NCI-H2196 (cell line): ENCODE measurements around the gene GNG11.

Source experiments
- DNase-seq: peaks from one replicate; lab custom pipeline; 2025; ENCODE audit not compliant: unreplicated experiment; lab: John Stamatoyannopoulos, UW

GNG11 gene

DNA sequence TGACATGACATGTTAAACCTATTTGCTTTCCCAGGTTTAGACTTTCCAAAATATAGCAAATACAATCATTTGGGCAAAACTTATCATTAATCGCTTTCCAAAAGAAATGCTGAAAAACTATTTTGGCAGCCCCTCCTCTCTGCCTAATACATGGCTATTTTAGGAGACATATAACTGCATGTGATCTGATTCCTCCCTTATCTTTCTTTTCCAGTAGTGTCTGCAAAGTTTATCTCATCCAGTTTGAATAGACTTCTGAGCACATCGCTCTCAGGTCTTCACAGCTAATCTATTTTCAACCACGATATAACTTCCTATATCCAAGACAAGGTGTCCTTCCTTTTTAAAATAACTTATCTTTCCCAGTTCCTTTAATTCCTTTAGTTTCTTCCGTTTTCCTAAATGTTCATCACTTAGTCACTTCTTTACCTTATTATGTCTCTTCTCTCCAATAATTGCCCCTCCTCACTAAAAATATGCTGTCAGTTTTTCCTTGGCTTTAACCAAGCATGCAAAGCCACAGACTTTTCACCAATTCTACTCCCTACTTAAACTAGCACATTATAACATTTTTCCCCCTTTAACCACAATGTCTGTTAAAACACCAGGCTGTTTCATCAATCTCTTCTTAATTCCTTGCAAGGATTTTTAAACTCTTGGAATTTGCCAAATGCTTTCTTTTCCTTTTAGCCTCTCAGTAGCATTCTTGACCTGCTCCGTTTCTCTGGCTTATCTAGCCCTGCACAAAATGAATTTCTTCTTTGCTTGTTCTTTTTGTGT is 24.4 kb downstream of the GNG11 start:
- DNase-seq: no peak

DNA sequence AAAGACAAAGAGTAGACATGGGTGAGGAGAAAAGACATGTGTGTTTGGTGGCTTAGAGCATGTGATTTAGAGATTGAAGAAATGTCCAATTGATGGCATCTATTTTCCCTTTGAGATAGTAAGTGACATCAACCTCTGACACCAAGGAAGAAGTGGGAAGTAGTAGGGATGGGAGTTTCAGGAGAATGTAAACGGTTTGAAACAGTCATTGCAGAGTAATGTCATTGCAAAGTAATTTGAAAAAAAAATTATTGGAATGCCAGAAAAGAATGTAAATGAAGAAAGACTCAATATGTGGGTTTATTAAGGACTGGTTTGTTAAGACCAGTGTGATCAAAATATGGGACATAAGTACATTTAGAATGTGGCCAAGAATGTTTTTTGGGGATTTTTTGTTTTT is 26.6 kb downstream of the GNG11 start:
- DNase-seq: no peak

DNA sequence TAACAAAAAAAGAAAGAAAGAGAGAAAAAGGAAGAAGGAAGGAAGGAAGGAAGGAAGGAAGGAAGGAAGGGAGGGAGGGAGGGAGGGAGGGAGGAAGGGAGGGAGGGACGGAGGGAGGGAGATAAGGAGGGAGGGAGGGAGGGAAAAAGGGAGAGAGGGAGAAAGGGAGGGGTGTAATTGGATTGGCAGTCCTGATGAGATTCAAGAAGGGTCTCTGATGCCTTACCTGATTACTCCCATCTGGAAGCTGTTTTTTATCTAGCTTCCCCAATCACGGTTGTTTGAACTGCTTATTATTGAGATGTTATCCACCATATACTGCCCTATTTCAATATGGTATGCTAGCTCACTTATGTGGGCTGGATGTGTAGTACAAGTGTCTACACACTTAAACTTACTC is 27.3 kb downstream of the GNG11 start:
- DNase-seq: no peak

DNA sequence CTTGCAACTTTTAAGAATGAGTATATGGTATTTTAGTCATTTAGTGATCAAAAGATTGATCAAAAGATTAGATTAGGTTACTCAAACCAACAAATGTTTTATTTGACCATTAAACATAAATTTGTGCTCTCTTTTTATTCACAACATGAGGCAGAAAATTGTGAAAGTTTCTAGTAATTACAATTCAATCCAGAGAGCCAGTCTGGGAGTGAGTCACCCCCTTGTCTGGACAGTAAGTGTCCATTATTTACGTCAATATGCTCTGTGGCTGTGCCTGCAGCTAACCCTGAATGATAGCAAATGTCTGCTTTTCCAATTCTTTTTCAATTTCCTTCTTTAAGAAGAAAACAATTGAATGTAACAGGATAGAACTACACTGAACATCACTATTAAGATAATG is 27.9 kb downstream of the GNG11 start:
- DNase-seq: no peak

DNA sequence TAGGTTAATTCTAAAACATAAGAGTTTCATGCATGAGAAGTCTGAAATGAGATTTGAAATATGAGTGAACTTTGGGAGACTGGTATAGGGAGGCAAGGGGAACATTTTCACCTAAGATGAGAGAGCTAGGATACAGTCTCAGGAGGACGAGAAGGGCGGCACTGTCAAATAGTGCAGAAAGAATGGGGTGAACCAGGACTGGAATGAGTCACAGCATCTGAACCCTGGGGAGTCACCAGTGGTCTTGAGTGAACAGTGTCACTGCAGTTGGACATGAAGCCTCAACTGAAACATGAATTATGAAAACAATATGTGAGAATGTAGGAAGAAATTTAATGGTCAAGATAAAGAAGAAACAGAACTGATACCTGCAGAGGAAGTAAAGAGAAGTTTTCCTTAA is 33.8 kb downstream of the GNG11 start:
- DNase-seq: no peak

DNA sequence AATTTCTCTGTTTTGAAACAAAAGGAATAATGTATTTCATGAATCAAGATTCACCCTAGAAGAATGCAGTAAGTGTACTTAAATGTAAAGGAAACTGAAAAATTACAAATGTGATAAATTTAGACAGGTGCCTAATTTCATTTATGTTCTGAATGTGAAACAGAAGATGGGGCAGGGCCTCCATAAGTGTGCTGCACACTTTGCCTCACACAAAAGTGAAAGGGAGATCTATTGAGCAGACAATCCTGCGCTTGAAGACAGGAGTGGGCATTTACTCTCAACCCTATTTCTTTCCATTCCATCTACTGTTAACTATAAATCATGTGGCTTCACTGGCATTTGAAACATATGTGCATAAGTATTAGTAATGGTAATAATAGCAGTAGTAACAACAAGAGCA is 36.2 kb downstream of the GNG11 start:
- no peak for DNase-seq

DNA sequence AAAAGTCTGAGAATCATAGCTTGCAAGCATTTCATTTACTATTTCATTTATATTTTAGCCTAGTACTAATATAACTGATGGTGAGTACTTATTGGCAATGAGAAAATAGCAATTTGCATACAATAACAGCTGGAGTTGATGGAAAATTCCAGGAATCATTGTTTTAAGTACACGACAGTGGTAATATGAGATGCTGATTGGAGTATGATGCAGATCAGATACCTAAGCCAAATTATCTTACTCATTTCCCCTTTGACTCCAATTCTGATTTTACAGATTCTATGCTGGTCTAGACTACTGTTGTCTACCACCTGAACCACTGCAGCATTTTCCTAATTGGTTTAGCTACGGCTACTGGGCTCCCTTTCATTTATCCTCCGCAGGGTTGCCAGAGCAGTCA is 36.7 kb downstream of the GNG11 start:
- DNase-seq: no peak

DNA sequence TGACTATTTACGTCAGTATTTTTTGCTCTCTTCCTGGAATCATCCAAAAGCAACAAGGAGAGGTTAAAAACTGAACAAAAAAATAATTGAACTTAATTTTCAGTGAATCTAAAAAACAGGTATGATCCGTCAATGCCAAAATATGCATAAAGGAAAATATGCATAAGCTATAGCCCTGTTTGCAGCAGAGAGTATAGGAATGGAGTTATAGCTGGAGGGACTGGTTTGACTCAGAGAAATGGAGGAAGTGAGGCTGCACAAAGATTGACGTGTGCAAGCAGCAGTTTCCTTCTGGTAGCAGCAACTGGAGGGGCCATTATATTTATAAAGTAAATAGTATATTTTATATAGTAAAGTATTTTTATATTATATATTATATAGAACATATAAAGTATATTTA is 37.1 kb downstream of the GNG11 start:
- no peak for DNase-seq

DNA sequence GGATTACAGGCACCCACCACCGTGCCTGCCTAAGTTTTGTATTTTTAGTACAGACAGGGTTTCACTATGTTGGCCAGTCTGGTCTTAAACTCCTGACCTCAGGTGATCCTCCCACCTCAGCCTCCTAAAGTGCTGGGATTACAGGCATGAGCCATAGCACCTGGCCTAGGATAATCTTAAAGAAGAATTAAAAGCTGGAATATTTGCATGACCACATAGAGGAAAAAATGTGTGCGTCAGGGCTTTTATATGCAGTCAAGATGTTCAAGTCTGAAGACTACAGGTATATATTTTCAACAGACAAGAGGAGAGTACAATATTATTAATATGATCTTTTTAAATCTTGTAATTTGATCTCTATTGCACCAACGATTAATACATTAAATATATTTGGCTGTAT is 39.5 kb downstream of the GNG11 start:
- no peak for DNase-seq

DNA sequence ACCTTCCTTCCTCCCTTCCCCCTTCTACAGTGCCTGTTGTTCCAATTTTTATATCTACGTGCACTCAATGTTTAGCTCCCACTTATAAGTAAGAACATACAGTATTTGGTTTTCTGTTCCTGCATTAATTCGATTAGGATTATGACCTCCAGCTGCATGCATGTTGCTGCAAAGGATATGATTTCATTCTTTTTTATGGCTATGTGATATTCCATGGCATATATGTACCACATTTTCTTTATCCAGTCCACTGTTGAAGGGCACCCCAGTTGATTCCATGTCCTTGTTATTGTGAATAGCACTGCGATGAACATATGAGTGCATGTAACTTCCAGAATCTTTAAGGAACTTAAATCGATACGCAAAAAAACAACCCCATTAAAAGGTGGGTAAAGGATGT is 42.7 kb downstream of the GNG11 start:
- DNase-seq: no peak

DNA sequence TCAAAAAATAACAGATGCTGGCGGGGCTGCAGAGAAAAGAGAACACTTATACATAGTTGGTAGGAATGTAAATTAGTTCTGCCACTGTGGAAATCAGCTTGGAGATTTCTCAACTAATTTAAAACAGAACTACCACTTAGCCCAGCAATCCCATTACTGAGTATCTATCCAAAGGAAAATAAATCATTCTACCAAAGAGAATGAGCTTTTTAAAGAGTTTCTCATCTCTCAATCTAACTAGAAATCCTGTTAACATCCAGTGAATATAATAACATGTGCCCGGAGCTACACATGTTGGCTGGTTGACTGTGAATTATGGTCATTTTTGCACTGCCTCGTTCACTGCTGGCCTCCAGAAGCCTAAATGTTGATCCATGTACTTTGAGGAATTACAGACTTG is 43.3 kb downstream of the GNG11 start:
- no peak for DNase-seq

DNA sequence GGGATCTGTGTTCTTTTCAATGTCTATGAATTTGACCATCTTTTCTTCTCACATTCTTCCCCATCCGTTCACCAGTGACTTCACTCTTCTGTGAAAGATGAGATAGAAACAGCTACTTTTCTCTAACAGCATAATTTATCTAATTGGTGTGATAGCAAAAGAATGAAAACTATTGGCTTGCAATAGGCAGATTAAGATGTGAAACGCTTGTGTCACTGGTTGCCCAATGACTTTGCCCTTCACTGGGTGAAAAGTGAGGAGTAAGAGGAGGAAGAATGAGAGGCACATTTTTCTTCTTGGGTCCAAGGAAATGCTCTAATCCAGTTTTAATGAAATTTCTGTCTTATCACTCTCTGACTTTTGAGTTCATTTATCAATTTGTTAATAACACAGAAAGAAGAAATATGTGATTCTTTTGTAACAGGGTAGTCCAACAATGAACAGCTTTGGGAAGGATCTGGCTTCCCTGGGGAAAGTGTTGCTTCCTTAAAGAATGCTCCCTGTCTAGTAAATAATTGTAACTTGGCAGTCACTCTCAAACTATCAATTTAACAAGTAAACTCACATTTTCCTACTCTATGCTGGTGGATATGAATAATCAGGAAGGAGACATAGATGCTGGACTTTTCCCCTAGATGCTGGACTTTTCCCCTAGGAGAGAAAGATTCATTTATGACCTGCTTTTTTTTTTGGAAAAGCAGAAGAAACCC is 47.5 kb downstream of the GNG11 start:
- DNase-seq: no peak

DNA sequence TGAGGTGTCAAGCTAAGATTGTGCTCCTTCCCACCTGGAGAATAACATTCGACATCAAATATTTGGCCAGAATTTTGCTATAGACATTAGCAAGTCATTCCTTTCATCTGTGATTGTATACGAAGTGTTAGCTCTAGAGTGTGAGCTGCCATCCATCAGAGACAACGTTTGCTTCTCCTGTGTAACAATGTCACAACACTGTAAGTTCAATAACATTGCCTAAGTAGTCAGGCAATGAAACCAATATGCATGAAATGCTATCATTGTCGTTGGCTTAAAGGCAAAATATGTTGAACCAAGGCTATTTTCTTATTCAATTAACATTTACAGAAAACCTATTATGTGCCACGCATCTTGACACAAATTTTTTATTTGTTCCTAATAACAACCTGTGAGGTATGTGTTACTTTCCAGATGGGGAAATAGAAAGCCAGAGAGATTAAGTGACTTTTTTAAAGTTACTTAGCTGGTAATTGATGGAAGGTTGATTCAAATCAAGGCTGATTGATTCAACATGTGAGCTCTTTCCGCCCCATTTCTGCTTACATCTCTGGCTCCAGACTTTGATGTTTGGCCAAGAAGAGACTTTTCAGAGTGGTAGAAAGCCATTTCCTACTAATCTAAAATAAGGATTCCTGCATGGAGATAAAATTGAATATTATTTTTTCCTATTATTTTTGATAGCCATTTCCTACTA is 50.6 kb downstream of the GNG11 start:
- no peak for DNase-seq

DNA sequence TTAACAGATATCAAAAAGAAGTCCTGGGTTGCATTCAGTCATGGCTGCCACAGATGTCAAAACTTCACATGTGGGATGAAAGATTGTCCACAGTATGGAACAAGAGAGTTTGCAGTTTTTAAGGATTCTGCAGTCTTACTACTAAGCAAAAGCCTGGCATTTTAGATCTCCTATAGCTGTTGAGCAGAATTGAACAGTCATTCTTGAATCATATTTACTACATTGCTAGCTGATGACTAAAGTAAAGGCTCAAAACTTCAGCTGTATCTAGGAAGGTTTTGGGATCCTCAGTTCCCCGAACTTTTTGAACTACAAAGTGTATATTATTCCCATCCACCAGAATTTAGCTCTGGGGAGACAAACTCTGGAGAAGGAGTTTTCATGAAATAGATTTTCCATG is 51.6 kb downstream of the GNG11 start:
- DNase-seq: no peak

DNA sequence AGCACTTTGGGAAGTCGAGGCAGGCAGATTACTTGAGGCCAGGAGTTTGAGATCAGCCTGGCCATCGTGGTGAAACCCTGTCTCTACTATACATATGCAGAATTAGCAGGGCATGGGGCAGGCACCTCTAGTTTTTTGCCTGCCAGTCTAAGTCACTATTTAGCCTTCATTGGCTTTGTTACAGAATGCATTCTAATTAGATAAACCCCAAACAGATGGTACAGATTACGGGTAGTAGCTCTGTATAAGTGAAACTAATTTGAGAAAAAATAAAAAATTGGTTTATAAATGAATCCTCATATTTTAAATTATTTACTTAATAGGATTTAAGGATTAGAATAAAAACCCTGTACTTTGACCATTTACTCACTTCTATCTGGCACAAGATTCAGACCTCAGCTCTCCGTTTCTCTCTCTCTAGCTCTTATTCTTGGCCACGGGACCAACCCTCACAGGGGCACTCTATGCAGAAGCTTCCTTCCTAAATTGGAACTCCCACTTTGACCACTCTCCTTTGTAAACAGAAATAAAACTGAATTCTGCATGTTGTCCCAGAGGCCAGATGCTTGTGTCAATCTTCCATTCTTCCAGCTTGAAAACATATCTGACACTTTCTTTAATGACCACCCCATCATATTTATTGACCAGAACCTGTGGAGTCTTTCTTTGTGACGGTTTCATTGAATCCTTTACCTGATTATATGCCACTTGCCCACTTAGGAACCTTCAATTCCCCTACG is 55.8 kb downstream of the GNG11 start:
- DNase-seq: no peak
